ENCODE results near the gene TBC1D5.

GRCh38 chr3:17554078-17554477 is 188.4 kb downstream of the TBC1D5 start:
- TF ChIP-seq CTCF (conservative IDR thresholded peaks at IDR 0.05): no peak
- no peak for TF ChIP-seq ZFX (IDR thresholded peaks at IDR 0.05)
